MG63 (cell line): ENCODE data around the gene LGALS8. TPM values are rescaled to one million over a fixed set of nuclear protein-coding genes. Genes with fewer than 3 reads are reported as not detected.
"Not testable (repeated sequence)": the region's sequence is repeated elsewhere in the genome, so short reads cannot be mapped to it uniquely, and the experiment has no call there.

Experiments used
- DNase-seq: peaks from one replicate; pipeline ENCODE4 v3.0.0-alpha.2; 2020
- H3K27me3 ChIP-seq: fragments of 250-450 bp; sonication (Bioruptor Pico); 2 replicates; pipeline ENCODE4 v1.5.1; 2020; ENCODE audit warnings: mild to moderate bottlenecking, moderate library complexity
- H3K36me3 ChIP-seq: fragments of 250-450 bp; sonication (Bioruptor Pico); 2 replicates; pipeline ENCODE4 v1.5.1; 2020; ENCODE audit warnings: mild to moderate bottlenecking, moderate library complexity
- H3K4me3 ChIP-seq: fragments of 250-450 bp; sonication (Bioruptor Pico); 2 replicates; pipeline ENCODE4 v1.5.1; 2020; ENCODE audit warnings: mild to moderate bottlenecking, moderate library complexity
- H3K9me3 ChIP-seq: fragments of 250-450 bp; sonication (Bioruptor Pico); 2 replicates; pipeline ENCODE4 v1.5.1; 2020; ENCODE audit warnings: mild to moderate bottlenecking, moderate library complexity
- total RNA-seq: library from RNA; depleted of rRNA; stranded (reverse); fragments of >200 nt; shearing (Covaris generic); gene quantifications from 2 replicates; pipeline ENCODE4 v1.2.3, GENCODE V29; 2014; ENCODE audit warnings: low replicate concordance

Gene LGALS8
- total RNA-seq, 1 experiment from 2014 or later, result 22.8 TPM

DNA sequence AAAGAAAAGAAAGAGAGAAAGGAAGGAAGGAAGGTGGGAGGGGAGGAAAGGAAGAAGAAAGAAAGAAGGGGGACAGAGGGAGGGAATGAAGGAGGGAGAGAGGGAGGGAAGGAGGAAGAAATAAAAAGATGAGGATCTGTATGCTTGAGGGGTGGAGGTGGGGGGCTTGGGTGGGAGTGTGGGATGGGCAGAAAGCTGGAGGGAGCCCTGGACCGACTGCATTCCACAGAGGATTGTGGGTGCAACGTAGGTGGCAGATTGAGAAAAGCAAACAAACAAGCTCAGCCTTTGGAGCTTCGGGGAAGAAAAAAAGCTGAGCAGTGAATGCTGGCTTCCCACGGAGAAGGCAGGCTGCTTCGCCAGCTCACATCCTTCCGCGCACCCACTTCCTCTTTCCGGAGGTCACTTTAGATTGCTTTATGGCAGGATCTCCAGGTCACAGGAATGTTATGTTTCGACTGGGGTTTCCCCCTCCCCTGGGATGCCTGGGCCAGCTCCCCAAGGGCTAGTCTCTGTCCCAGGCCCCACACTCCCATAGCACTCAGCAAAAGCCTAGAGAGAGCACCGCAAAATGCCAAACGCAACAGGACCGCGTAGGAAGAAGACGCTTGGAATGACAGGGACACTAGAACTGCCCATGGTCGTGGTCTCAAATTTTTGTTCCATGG, 20.7 kb upstream of the LGALS8 start:
- peak; percentile 80 for DNase-seq
- H3K36me3 ChIP-seq, result no peaks in the 10 kb centered on the region
- H3K27me3 ChIP-seq, result no peaks in the 10 kb centered on the region
- H3K4me3 ChIP-seq, result peak overlapping the region; percentile 29
- H3K9me3 ChIP-seq, result no peaks in the 10 kb centered on the region

DNA sequence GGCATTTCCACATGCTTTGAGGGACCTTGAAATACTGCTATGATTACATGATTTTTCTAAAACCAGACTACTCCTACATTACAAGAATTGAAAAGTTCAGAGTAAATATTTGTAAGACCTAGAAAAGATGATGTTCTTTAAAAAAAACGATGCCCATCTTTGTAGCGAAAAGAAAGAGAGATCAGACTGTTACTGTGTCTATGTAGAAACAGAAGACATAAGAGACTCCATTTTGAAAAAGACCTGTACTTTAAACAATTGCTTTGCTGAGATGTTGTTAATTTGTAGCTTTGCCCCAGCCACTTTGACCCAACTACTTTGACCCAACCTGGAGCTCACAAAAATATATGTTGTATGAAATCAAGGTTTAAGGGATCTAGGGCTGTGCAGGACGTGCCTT, 19.4 kb upstream of the LGALS8 start:
- H3K36me3 ChIP-seq, H3K9me3 ChIP-seq, H3K27me3 ChIP-seq, H3K4me3 ChIP-seq, DNase-seq: not testable (repeated sequence)

GRCh38 chr1:236507022-236507700, 16.6 kb upstream of the LGALS8 start:
- DNase-seq, result peak; percentile 73
- Histone ChIP-seq H3K4me3 (no peak overlapping the region), H3K36me3 (no peaks in the 10 kb centered on the region), H3K27me3 (no peaks in the 10 kb centered on the region), H3K9me3 (no peaks in the 10 kb centered on the region)

DNA sequence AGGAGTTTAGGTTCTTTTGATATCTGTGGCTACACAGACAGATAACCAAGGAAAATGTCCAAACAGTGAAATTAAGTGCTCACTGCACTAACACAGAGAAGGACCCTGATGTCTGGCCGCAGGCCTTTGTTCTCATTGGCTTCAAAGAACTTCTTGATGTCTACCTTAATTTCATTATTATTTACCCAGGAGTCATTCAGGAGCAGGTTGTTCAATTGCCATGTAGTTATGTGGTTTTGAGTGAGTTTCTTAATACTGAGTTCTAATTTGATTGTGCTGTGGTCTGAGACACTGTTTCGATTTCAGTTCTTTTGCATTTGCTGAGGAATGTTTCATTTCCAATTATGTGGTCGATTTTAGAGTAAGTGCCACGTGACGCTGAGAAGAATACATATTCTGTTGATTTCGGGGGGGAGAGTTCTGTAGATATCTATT, 15.2 kb upstream of the LGALS8 start:
- Histone ChIP-seq H3K36me3 (no peaks in the 10 kb centered on the region), H3K9me3 (no peaks in the 10 kb centered on the region), H3K27me3 (no peaks in the 10 kb centered on the region), H3K4me3 (no peak overlapping the region)
- DNase-seq, result no peak

- Histone ChIP-seq H3K4me3 (no peak overlapping the region), H3K36me3 (no peaks in the 10 kb centered on the region), H3K9me3 (no peaks in the 10 kb centered on the region), H3K27me3 (no peaks in the 10 kb centered on the region)
- DNase-seq, result no peak
Observed at GRCh38 chr1:236509203-236509602, 14.6 kb upstream of the LGALS8 start.

DNA sequence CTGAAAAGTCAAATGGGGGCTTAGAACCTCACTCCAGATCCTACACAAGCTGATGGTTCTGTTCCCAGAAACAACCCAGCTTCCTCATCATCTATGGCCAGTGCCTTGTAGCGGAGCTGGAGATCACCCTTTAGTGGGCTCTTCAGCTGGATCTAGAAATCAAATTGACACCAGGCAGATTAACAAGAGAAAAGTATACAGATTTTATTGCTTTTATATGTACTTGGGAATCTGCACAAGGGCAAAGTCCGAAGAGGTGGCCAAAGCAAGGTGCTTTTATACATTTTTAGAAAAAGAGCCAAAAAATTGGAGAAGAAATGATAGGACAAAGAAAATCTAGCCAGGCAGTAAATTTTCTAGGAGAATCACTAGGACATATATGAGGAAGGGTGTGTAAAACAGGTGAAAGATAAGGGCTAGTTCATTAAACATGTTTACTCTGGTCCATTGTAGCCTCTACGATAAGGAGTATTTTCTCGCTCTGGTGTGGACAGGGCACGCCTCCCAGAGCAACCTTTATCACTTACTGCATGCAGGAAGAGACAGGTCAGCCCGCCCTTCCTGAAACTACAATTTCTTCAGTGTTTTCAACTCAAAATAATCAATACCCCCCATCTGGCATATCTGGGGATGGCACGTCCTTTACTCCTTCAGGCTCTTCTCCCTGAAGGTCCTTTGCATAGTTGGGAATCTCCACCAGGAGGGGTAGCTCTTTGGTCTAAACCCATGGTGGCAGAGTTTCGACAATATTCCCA, 14.0 kb upstream of the LGALS8 start:
- Histone ChIP-seq H3K9me3 (no peaks in the 10 kb centered on the region), H3K4me3 (no peak overlapping the region), H3K27me3 (no peaks in the 10 kb centered on the region), H3K36me3 (no peaks in the 10 kb centered on the region)
- DNase-seq, result no peak

GRCh38 chr1:236511735-236512418, 11.9 kb upstream of the LGALS8 start:
- H3K27me3 ChIP-seq, result no peaks in the 10 kb centered on the region
- H3K4me3 ChIP-seq, result no peak overlapping the region
- H3K9me3 ChIP-seq, result no peaks in the 10 kb centered on the region
- no peak for DNase-seq
- H3K36me3 ChIP-seq, result no peaks in the 10 kb centered on the region

DNA sequence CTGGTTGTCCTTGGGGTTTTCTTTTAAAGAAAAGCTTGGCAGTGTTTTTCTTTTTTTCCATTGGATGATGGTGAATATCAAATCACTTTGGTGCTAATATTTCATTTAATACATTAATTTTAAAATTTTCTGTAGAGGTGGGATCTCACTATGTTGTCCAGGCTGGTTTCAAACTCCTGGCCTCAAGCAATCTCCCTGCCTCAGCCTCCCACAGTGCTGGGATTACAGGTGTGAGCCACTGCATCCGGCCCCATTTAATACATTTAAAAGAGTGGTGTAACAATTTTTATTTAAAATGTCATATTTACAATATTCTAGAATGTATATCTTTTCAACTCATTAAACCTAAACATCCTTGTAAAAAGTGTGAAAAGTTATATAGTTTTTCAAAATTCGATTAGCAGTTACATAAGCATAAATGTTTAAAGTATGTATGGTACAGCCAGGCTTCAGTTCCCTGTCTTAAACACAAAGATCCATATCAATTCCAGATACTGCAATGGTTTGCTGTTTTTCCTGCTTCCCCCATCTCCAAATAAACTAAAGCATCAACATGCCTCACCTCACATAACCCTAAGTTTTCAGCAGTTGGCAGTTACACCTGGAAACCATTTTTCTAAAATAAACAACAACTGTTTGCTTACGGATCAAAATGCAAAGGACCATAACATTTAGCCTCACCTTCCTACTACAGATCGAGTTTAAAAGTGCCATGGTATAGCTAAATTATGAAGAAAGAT, 8.9 kb upstream of the LGALS8 start:
- Histone ChIP-seq H3K36me3 (no peaks in the 10 kb centered on the region), H3K4me3 (no peak overlapping the region), H3K27me3 (no peaks in the 10 kb centered on the region), H3K9me3 (no peaks in the 10 kb centered on the region)
- DNase-seq, result no peak

GRCh38 chr1:236515443-236515958, 8.3 kb upstream of the LGALS8 start:
- DNase-seq, result no peak
- Histone ChIP-seq H3K4me3 (no peak overlapping the region), H3K36me3 (no peaks in the 10 kb centered on the region), H3K9me3 (no peaks in the 10 kb centered on the region), H3K27me3 (no peaks in the 10 kb centered on the region)

GRCh38 chr1:236516929-236517704, 6.7 kb upstream of the LGALS8 start:
- no peak overlapping the region for H3K4me3 ChIP-seq
- no peaks in the 10 kb centered on the region for H3K36me3 ChIP-seq
- DNase-seq, result no peak
- H3K9me3 ChIP-seq, result no peaks in the 10 kb centered on the region
- H3K27me3 ChIP-seq, result no peaks in the 10 kb centered on the region

GRCh38 chr1:236518322-236518721, 5.5 kb upstream of the LGALS8 start:
- Histone ChIP-seq H3K27me3 (no peaks in the 10 kb centered on the region), H3K36me3 (no peaks in the 10 kb centered on the region), H3K4me3 (no peak overlapping the region), H3K9me3 (no peaks in the 10 kb centered on the region)
- DNase-seq, result no peak

GRCh38 chr1:236520445-236521005, 3.3 kb upstream of the LGALS8 start:
- H3K36me3 ChIP-seq, result no peaks in the 10 kb centered on the region
- no peaks in the 10 kb centered on the region for H3K27me3 ChIP-seq
- DNase-seq, result no peak
- H3K9me3 ChIP-seq, result no peaks in the 10 kb centered on the region
- no peak overlapping the region for H3K4me3 ChIP-seq

GRCh38 chr1:236522937-236523703, 662 bp upstream of the LGALS8 start:
- Histone ChIP-seq H3K27me3 (no peaks in the 10 kb centered on the region), H3K9me3 (no peaks in the 10 kb centered on the region)
- DNase-seq, result no peak

DNA sequence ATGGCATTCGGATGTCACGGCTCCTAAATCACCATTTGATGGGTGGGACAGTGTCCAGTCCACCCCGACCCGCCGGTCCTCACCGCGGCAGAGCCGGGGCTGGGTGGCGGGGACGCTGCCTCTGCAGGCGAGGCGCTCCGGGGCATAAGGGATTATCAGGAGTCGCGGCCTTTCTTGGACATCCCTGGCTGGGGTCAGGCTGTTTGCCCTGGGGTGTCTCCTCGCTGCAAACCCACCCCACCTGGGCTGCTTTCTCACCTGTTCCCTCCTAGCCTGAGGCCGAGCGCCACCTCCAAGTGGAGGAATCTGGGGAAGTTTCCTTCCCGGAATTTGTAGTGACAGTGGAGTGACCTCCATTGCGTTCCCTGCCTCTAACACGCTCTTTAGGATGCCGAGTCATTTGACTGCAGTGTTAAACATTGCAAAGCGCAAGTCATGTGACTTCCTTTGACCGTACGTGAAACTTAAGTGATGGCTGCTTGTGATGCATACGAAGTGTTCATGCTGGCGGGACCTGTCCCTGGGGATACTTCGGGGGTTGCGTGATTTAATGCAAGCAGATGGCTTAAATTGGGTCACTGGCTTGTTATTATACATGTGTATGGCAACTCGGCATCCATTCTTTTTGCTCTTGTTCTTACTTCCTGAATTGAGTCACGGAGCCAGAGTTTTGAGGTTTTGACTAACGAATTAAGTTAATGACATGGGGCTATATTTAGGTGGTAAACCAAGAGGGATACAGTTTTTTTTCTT, 536 bp downstream of the LGALS8 start:
- Histone ChIP-seq H3K4me3 (peak overlapping the region; percentile 93), H3K27me3 (no peaks in the 10 kb centered on the region), H3K36me3 (peaks cover 12% of the 10 kb centered on the region), H3K9me3 (no peaks in the 10 kb centered on the region)
- DNase-seq, result peak; percentile 57

More at GRCh38 chr1:236522937-236523703, 662 bp upstream of the LGALS8 start:
- H3K4me3 ChIP-seq, result peak overlapping the region; percentile 93
- peaks cover 12% of the 10 kb centered on the region for H3K36me3 ChIP-seq
